ENCODE results near the gene EEF1E1.

DNA sequence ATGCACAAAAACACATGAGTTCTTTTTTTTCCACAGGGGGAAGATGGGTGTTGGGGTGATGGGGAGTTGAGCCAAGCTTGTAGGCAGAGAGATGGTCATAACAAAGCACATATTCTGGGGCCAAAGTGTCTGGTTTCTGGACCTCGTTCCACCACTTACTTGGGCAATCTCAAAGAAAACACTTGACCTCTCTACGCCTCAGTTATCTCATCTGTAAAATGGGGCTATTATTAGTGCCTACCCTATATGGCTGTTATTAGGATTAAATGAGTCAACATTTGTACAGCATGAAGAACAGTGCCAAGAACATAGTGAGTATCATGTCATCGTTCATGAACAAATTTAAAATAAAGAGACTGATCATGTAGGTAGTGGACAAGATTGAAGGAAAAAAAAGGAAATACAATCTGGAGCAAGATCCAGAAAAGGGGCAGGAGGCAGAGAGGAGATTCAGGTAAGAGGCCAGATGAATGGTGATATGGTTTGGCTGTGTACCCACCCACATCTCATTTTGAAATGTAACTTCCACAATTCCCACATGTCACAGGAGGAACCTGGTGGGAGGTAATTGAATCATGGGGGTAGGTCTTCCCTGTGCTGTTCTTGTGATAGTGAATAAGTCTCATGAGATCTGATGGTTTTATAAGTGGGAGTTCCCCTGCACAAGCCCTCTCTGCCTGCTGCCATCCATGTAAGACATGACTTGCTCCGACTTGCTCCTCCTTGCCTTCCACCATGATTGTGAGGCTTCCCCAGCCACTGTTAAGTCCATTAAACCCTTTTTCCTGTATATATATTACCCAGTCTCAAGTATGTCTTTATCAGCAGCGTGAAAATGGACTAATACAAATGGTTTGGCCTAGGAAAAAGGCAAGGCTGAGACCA lies 14.2 kb downstream of the EEF1E1 start:
- TF ChIP-seq EZH2 (IDR thresholded peaks at IDR 0.05; ENCODE audit: low read depth), result no peak
- TF ChIP-seq, protein P1, sequence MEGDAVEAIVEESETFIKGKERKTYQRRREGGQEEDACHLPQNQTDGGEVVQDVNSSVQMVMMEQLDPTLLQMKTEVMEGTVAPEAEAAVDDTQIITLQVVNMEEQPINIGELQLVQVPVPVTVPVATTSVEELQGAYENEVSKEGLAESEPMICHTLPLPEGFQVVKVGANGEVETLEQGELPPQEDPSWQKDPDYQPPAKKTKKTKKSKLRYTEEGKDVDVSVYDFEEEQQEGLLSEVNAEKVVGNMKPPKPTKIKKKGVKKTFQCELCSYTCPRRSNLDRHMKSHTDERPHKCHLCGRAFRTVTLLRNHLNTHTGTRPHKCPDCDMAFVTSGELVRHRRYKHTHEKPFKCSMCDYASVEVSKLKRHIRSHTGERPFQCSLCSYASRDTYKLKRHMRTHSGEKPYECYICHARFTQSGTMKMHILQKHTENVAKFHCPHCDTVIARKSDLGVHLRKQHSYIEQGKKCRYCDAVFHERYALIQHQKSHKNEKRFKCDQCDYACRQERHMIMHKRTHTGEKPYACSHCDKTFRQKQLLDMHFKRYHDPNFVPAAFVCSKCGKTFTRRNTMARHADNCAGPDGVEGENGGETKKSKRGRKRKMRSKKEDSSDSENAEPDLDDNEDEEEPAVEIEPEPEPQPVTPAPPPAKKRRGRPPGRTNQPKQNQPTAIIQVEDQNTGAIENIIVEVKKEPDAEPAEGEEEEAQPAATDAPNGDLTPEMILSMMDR (conservative IDR thresholded peaks at IDR 0.05), result no peak

Measured in PC-9 (cell line).